Heart right ventricle (tissue), 16 donors: ENCODE measurements around the gene PEF1. TPM values are rescaled to one million over a fixed set of nuclear protein-coding genes. Genes with fewer than 3 reads are reported as not detected.

ENCODE experiments used
- ATAC-seq, 8 donors: fragments of 200-7000 bp; cut with Tn5 transposase; one replicate each; pipeline ENCODE4 v1.9.1; 2020; ENCODE audit warnings: mild to moderate bottlenecking in 8 of 8, moderate library complexity in 8 of 8, moderate number of reproducible peaks in 1 of 8
- DNase-seq, 2 donors: peaks; one replicate each; pipeline ENCODE4 v3.0.0-alpha.2; 2020
- H3K27ac ChIP-seq, 10 donors: fragments of 200-600 bp; sonication (generic) in 2 of 10; one replicate each; pipeline versions ENCODE4 v1.5.0 to v1.8.0; 2020 to 2022; ENCODE audit warnings: mild to moderate bottlenecking in 3 of 10
- H3K27me3 ChIP-seq, 7 donors: fragments of 200-600 bp; one replicate each; pipeline ENCODE4 v1.8.0; 2021 to 2022; ENCODE audit warnings: mild to moderate bottlenecking in 2 of 7
- H3K36me3 ChIP-seq, 9 donors: fragments of 200-600 bp; sonication (generic) in 1 of 9; one replicate each; pipeline versions ENCODE4 v1.5.0 to v1.8.0; 2020 to 2022; ENCODE audit warnings: mild to moderate bottlenecking in 2 of 9
- H3K4me1 ChIP-seq, 9 donors: fragments of 200-600 bp; sonication (generic) in 1 of 9; one replicate each; pipeline versions ENCODE4 v1.5.0 to v1.8.0; 2020 to 2022; ENCODE audit warnings: mild to moderate bottlenecking in 4 of 9
- H3K4me3 ChIP-seq, 10 donors: fragments of 200-600 bp; sonication (generic) in 2 of 10; one replicate each; pipeline versions ENCODE4 v1.5.0 to v1.8.0; 2020 to 2022; ENCODE audit warnings: mild to moderate bottlenecking in 7 of 10, moderate library complexity in 2 of 10
- H3K9me3 ChIP-seq, 11 donors: fragments of 200-600 bp in 10 of 11; sonication (generic) in 2 of 11; one replicate each; pipeline versions ENCODE4 v1.5.0 to v1.8.0; 2013 to 2022; ENCODE audit warnings: mild to moderate bottlenecking in 2 of 11, control low read depth in 1 of 11, moderate library complexity in 1 of 11
- WGBS, 2 donors: extraction: QIAGEN DNeasy Blood & Tissue Kit; methylation state at CpG; one replicate each; pipeline ENCODE4 v1.1.7; 2013; ENCODE audit warnings: inconsistent platforms in 1 of 2; 5-methylcytosine and 5-hydroxymethylcytosine counted together
- intact Hi-C, 10 donors: fragments of 100-400 bp; cut with DNase I; formaldehyde crosslinking; loops; one replicate each; pipeline versions ENCODE4 v1.11.1 to v1.14.2; 2022
- polyA plus RNA-seq, 2 donors: library from polyadenylated mRNA; stranded (reverse); fragments of 200-250 nt; gene quantifications; one replicate each; pipeline ENCODE4 v1.2.3, GENCODE V29; 2013
- total RNA-seq, 10 donors: library from RNA; stranded (reverse); fragmentation: NEBNext Ultra II Directional in 3 of 10; extraction: Animal tissue kit (Norgen Biotek cat#: 25700) in 3 of 10; gene quantifications; one replicate each; pipeline versions ENCODE4 v1.2.1 to v1.2.4, GENCODE V29; 2021 to 2023
- TF ChIP-seq, protein P1 (sequence below), 9 donors: fragments of 200-600 bp; sonication (generic) in 2 of 9; IDR thresholded peaks; one replicate each; pipeline versions ENCODE4 v1.5.0 to v1.8.0; 2021 to 2022; ENCODE audit warnings: antibody characterized with exemption in 9 of 9, mild to moderate bottlenecking in 5 of 9, moderate library complexity in 1 of 9
- donor health status: Arrhythmogenic right ventricular cardiomyopathy.
- donor health status: ischemic (EF 13 %, LVEDD 7.1; RV severe dilation, severe dysfunction).
- donor health status: healthy with polysubstance abuse.
- donor health status: DM: no; HTN: yes; CAD: no.
- donor health status: DM: no; HTN: no; CAD: no.
- donor health status: ischemic (EF 25% LVEDD 6.9; RV normal size, moderate dysfunction).
- donor health status: ischemic (EF 25% LVEDD 5.7; RV mildly dilated, moderate dysfunction).
- donor health status: healthy.
- donor health status: DM: yes; HTN: yes; CAD: no.
- donor health status: Ischemic cardiomyopathy.
- donor health status: ischemic (EF 35%, LVEDD 5.7; RV mildly dilated, moderate dysfunction).
- donor health status: nonischemic (EF 11% LVEDD 7.7; RV severe dilation, severe dysfunction).
- donor health status: DM: yes; HTN: yes; CAD: no.
- donor health status: PGD.
- donor health status: ischemic (EF 29% LVEDD 5.4; RV normal size, mild dysfunction).
- donor health status: nonischemic (EF 23%, LVEDD 6.1; RV moderate dilation, normal function).

PEF1 gene
- total and polyA plus RNA-seq, 12 donors: 35.0 to 94.3 (median 40.0) TPM

DNA sequence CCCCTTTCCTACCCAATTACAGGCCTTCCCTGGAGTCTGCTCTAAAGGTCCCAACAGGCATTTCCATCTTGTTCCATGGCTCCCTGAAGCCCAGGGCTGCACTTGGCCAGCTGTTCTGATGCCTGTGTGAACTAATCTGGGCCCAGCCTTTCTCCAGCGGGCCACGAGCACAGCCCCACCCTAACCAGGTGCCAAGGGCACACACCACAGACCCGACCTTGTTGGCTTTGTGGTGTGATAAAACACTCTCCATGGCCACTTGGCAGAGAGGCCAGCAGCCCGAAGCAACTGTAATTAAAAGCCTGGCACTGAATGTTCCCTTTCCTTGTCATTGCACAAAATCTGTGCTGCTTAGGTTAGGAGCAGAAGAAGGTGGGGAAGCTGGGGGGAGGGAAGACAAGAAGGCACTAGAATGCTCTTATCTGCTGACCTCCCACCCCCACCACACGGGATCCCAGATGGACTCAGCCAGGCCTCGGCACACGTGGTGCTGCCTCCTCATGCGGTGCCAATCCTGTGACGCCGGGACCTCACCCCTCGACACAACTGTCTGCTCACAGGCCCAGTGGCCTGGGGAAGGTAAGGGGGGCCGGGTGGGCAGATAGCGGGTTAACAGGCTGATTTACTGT lies 17.3 kb downstream of the PEF1 start:
- ATAC-seq (peak; percentile 61 to 86 (median 81)), DNase-seq (peak; percentile 63 to 72)
- 29 to 46% methylated on average over 13 of the region's 13 CpGs for WGBS, 2 donors
- Histone ChIP-seq H3K36me3 (peaks cover 0 to 57% (median 25%) of the 10 kb centered on the region in 9 donors), H3K27ac (peak overlapping the region; percentile 72 to 97 (median 90)), H3K4me3 (no peak overlapping the region), H3K27me3 (no peaks in the 10 kb centered on the region), H3K4me1 (peaks cover 30 to 75% (median 48%) of the 10 kb centered on the region in 9 donors), H3K9me3 (no peaks in the 10 kb centered on the region)
- intact Hi-C loops: no loop called here
- TF ChIP-seq, protein P1, sequence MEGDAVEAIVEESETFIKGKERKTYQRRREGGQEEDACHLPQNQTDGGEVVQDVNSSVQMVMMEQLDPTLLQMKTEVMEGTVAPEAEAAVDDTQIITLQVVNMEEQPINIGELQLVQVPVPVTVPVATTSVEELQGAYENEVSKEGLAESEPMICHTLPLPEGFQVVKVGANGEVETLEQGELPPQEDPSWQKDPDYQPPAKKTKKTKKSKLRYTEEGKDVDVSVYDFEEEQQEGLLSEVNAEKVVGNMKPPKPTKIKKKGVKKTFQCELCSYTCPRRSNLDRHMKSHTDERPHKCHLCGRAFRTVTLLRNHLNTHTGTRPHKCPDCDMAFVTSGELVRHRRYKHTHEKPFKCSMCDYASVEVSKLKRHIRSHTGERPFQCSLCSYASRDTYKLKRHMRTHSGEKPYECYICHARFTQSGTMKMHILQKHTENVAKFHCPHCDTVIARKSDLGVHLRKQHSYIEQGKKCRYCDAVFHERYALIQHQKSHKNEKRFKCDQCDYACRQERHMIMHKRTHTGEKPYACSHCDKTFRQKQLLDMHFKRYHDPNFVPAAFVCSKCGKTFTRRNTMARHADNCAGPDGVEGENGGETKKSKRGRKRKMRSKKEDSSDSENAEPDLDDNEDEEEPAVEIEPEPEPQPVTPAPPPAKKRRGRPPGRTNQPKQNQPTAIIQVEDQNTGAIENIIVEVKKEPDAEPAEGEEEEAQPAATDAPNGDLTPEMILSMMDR (IDR thresholded peaks at IDR 0.05): no peak

DNA sequence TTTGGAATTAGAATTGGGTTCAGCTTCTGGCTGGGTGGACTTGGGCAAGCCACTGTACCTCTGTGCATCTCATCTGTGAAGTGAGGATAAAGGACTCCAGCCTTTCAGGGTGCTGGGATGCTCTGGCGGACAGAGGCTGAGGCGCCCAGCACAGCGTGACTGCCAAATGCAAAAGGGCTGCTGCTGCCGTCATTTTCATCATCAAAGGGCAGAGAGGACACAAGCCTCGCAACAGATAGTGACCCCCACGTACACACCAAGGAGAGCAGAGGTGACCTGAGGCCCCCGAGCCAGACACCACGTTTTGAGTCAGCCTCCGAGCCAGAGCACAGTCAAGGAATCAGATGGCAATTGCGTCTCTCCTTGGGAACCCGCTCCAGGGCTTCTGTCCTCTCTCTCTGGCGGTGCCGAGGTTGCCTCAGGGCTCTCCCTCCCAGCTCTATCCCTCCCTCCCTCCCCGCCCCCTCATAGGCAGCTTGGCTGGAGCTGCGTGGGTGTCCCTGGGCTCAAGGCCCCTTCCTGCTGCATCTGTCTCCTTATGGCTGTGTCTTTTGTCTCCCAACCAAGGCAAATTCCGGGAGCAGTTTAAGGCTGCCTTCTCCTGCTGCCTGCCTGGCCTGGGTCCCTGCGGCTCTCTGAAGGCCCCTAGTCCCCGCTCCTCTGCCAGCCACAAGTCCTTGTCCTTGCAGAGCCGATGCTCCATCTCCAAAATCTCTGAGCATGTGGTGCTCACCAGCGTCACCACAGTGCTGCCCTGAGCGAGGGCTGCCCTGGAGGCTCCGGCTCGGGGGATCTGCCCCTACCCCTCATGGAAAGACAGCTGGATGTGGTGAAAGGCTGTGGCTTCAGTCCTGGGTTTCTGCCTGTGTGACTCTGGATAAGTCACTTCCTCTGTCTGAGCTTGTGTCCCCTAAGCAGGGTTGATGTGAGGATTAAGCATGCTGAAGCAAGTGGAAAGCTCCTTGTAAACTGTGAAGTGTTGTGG lies 18.2 kb downstream of the PEF1 start:
- H3K4me1 ChIP-seq: peaks cover 30 to 75% (median 48%) of the 10 kb centered on the region in 9 donors
- no peak for DNase-seq

DNA sequence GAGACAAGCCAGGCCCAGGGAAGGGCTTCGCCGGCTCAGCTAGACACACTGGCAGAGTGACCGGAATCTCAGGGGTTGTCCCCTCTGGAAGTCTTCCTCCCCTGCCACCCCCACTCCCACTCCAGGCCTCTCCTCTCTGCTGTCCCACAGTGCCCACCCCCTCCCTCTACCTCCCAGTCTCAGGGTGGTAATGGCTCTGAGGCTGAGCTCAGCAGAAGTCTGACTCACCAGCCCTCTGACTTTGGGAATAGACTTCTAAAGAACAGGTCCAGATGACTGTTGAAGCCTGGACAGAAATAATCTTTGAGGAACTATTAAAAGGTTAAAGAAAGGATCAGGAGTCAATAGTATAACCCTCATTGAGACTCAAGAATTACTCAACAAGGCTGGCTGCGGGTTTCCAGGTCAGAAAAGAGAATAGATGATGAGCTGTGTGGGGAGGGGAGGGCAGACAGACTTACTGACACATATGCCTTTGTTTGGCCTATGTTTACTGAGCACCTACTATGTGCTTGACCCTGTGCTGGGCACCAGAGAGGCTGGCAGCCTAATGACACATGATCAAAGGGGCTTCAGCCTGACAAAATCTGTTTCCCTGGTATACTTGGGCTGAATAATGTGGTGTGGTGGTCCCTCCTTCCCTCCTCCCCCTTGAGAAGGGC lies 19.0 kb downstream of the PEF1 start:
- no peak for ATAC-seq

More for the DNA sequence above, 18.2 kb downstream of the PEF1 start:
- Histone ChIP-seq H3K4me3 (no peak overlapping the region), H3K27ac (peak overlapping the region; percentile 72 to 97 (median 90)), H3K36me3 (peaks cover 0 to 48% (median 17%) of the 10 kb centered on the region in 9 donors), H3K9me3 (no peaks in the 10 kb centered on the region), H3K27me3 (no peaks in the 10 kb centered on the region)
- ATAC-seq: peak in 7 of 8 donors; percentile 1 to 23 (median 12)
- WGBS, 2 donors: 52 to 63% methylated on average over 23 of the region's 23 CpGs
- intact Hi-C loops: no loop called here
- TF ChIP-seq, protein P1 (IDR thresholded peaks at IDR 0.05): no peak

More for the DNA sequence above, 19.0 kb downstream of the PEF1 start:
- H3K4me3 ChIP-seq: no peak overlapping the region
- H3K36me3 ChIP-seq: peaks cover 0 to 40% (median 17%) of the 10 kb centered on the region in 9 donors
- DNase-seq: no peak
- no peaks in the 10 kb centered on the region for H3K27me3 ChIP-seq
- TF ChIP-seq, protein P1 (IDR thresholded peaks at IDR 0.05): no peak
- H3K9me3 ChIP-seq: no peaks in the 10 kb centered on the region
- H3K4me1 ChIP-seq: peaks cover 30 to 68% (median 45%) of the 10 kb centered on the region in 9 donors
- 81 to 92% methylated on average over 4 of the region's 4 CpGs for WGBS, 2 donors
- peak overlapping the region; percentile 72 to 97 (median 90) for H3K27ac ChIP-seq
- intact Hi-C loops: no loop called here
